ENCODE results near the gene OOSP2. TPM values are rescaled to one million over a fixed set of nuclear protein-coding genes. Genes with fewer than 3 reads are reported as not detected.

The OOSP2 gene
- not detected in 5 replicates for total RNA-seq (2022; extraction: Qiagen RNA extraction; ENCODE audit: low read depth)

GRCh38 chr11:60040109-60040508 is at the start of gene OOSP2:
OOSP2 (plus strand) TSS chr11:60040409; CDS start chr11:60040460, 51 bp downstream.

GRCh38 chr11:60016881-60017280 is 23.3 kb upstream of the OOSP2 start, which contains the start of gene OOSP4B:
OOSP4B (plus strand) TSS chr11:60017181.

GRCh38 chr11:60056349-60056969 is 16.2 kb downstream of the OOSP2 start, which contains the start of gene MS4A3:
MS4A3 (plus strand) TSS chr11:60056665; CDS start chr11:60061161, 4,496 bp downstream.

GRCh38 chr11:60088364-60088763 is 48.2 kb downstream of the OOSP2 start, which contains the start of gene MS4A2:
MS4A2 (plus strand) TSS chr11:60088664; CDS start chr11:60088766, 102 bp downstream.

Other genes with a start within 250 kb of the OOSP2 start
- 61.8 to 69.9 TPM (median 64.3 TPM) in 5 replicates for gene MRPL16, start 229.6 kb upstream of the OOSP2 start, total RNA-seq (2022; extraction: Qiagen RNA extraction; ENCODE audit: low read depth)
- not detected in 5 replicates for gene CBLIF, start 194.9 kb upstream of the OOSP2 start, total RNA-seq (2022; extraction: Qiagen RNA extraction; ENCODE audit: low read depth)
- 0.19 to 0.57 TPM (median 0.29 TPM) in 4 of 5 replicates, not detected in the other for gene TCN1, start 173.9 kb upstream of the OOSP2 start, total RNA-seq (2022; extraction: Qiagen RNA extraction; ENCODE audit: low read depth)
- 0.17 TPM in 1 of 5 replicates, not detected in the others for gene OOSP3, start 161.6 kb upstream of the OOSP2 start, total RNA-seq (2022; extraction: Qiagen RNA extraction; ENCODE audit: low read depth)
- gene OOSP1, start 102.0 kb upstream of the OOSP2 start, total RNA-seq (2022; extraction: Qiagen RNA extraction; ENCODE audit: low read depth) = not detected in 5 replicates
- gene OOSP4A, start 76.4 kb upstream of the OOSP2 start, total RNA-seq (2022; extraction: Qiagen RNA extraction; ENCODE audit: low read depth) = not detected in 5 replicates
- gene OOSP4B, start 23.2 kb upstream of the OOSP2 start, total RNA-seq (2022; extraction: Qiagen RNA extraction; ENCODE audit: low read depth) = not detected in 5 replicates
- not detected in 5 replicates for gene MS4A3, start 16.3 kb downstream of the OOSP2 start, total RNA-seq (2022; extraction: Qiagen RNA extraction; ENCODE audit: low read depth)
- gene MS4A2, start 48.3 kb downstream of the OOSP2 start, total RNA-seq (2022; extraction: Qiagen RNA extraction; ENCODE audit: low read depth) = not detected in 5 replicates
- not detected in 5 replicates for gene MS4A6A, start 142.7 kb downstream of the OOSP2 start, total RNA-seq (2022; extraction: Qiagen RNA extraction; ENCODE audit: low read depth)
- gene MS4A4E, start 202.7 kb downstream of the OOSP2 start, total RNA-seq (2022; extraction: Qiagen RNA extraction; ENCODE audit: low read depth) = not detected in 5 replicates
- not detected in 5 replicates for gene MS4A4A, start 240.3 kb downstream of the OOSP2 start, total RNA-seq (2022; extraction: Qiagen RNA extraction; ENCODE audit: low read depth)

All from A549 treated with CpdA at 1 μM for 4 hours (cell line).